Measurements from ENCODE around the gene A2M. TPM values are rescaled to one million over a fixed set of nuclear protein-coding genes. Genes with fewer than 3 reads are reported as not detected.

The A2M gene
- total and polyA plus RNA-seq, 7 experiments from 2014 or later: 0.08 to 4.9 (median 1.5) TPM; not detected in 3

DNA sequence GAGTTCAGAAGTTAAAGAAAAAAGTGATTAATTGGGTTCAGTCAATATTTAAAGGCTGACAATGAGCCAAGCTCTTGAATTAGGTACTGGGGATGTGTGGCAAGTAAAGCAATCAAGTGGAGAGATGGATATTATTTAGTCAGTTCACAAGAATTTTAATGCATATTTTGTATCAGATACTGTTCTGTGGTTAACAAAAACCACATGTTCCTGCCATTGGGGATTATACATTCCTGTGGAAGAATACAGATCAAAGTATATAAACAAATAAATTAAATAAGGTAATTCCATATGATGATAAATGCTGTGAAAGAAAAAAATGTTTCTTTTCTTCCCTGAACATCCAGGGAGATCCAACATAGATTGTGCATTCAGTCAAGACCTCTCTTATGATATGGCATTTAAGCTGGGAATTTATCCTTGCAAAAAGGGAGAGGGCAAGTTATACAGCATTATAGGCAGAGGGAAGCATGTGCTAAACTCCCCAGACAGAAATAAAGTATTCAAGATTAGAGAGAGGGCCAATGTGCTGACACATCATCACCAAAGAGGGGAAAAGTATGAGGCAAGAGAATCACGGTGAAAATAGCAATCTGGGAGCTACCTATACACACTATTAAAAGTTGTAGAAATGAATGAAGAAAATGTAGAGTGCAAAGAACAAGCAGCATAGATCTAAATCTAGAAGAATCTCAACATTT, 17.6 kb upstream of the A2M start:
- no peak for ATAC-seq
- H3K27ac Mint-ChIP-seq: peak overlapping the region in 1 of 9 donors; percentile 14
- POLR2A ChIA-PET: no interaction called here

DNA sequence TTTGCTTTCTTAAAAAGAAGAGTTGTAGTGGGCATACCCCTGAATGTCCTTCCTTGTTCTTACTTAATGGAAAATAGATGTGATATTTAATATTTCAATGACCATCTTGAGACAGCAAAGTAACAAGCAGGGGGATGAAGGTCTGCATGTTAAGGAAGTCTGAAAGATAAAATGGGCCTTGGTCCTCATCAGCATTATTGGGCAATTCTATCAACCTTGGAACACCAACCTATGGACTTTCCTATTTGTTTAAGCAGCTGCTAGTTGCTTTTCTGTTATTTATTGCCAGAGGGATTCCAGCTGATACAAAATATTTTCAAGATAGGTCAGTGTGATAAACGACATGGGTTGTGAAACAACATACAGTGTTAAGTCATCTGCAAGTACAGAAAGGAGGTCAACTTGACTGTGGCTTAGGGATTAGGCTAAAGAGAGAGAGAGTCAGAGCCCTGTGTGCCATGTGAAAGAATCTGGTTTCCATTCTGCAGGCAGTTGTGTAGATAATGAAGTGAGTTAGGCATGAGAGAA, 16.4 kb upstream of the A2M start:
- CTCF ChIA-PET: no interaction called here
- intact Hi-C loops (cut with micrococcal nuclease): no loop called here

More for the DNA sequence above, 17.6 kb upstream of the A2M start:
- Histone ChIP-seq H3K9me3 (ENCODE audit: control insufficient read depth in 2 of 3, low read length in 3 of 3) (no peaks in the 10 kb centered on the region), H3K27ac (ENCODE audit: low read depth, low read length) (no peak overlapping the region), H3K27me3 (ENCODE audit: control insufficient read depth in 2 of 2, insufficient read depth in 2 of 2, low read length in 2 of 2) (no peaks in the 10 kb centered on the region), H3K4me1 (ENCODE audit: control insufficient read depth in 2 of 2, insufficient read depth in 2 of 2, low read length in 2 of 2) (no peaks in the 10 kb centered on the region), H3K4me3 (ENCODE audit: low read length) (no peak overlapping the region), H3K36me3 (ENCODE audit: control insufficient read depth in 2 of 3, insufficient read depth in 3 of 3, low read length in 3 of 3) (no peaks in the 10 kb centered on the region)
- DNase-seq: no peak
- no peaks in the 10 kb centered on the region for H3K27me3 Mint-ChIP-seq
- intact Hi-C loops (cut with micrococcal nuclease): no loop called here
- H3K36me3 Mint-ChIP-seq: peaks cover 0 to 20% (median 14%) of the 10 kb centered on the region in 5 donors
- no peaks in the 10 kb centered on the region for H3K4me1 Mint-ChIP-seq
- no peak overlapping the region for H3K4me3 Mint-ChIP-seq
- peaks cover 0 to 17% (median 2%) of the 10 kb centered on the region in 11 donors for H3K9me3 Mint-ChIP-seq
- CTCF ChIA-PET: no interaction called here

DNA sequence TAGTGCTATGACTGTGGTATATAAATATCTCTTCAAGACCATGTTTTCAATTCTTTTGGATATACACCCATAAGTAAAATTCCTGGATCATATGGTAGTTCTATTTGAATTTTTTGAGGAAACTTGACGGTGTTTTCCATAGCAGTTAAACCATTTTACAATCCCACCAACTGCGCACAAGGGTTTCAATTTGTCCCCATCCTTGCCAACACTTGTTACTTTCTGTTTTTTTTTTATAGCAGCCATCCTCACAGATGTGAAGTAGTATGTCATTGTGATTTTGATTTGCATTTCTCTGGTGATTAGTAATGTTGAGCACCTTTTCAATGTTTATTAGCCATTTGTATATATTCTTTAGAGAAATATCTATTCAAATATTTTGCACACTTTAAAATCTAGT, 14.5 kb upstream of the A2M start:
- no peaks in the 10 kb centered on the region for H3K4me1 Mint-ChIP-seq
- Histone ChIP-seq H3K4me1 (ENCODE audit: control insufficient read depth in 2 of 2, insufficient read depth in 2 of 2, low read length in 2 of 2) (no peaks in the 10 kb centered on the region), H3K9me3 (ENCODE audit: control insufficient read depth in 2 of 3, low read length in 3 of 3) (no peaks in the 10 kb centered on the region), H3K36me3 (ENCODE audit: control insufficient read depth in 2 of 3, insufficient read depth in 3 of 3, low read length in 3 of 3) (no peaks in the 10 kb centered on the region), H3K27ac (ENCODE audit: low read depth, low read length) (no peak overlapping the region), H3K27me3 (ENCODE audit: control insufficient read depth in 2 of 2, insufficient read depth in 2 of 2, low read length in 2 of 2) (no peaks in the 10 kb centered on the region), H3K4me3 (ENCODE audit: low read length) (no peak overlapping the region)
- no peaks in the 10 kb centered on the region for H3K27me3 Mint-ChIP-seq
- H3K4me3 Mint-ChIP-seq: no peak overlapping the region
- no peak for ATAC-seq
- H3K9me3 Mint-ChIP-seq: peaks cover 0 to 17% (median 2%) of the 10 kb centered on the region in 11 donors
- DNase-seq: no peak
- ChIA-PET POLR2A (no interaction called here), CTCF (no interaction called here)
- H3K27ac Mint-ChIP-seq: no peak overlapping the region
- peaks cover 0 to 26% (median 20%) of the 10 kb centered on the region in 5 donors for H3K36me3 Mint-ChIP-seq
- intact Hi-C loops (cut with micrococcal nuclease): no loop called here

More for the DNA sequence above, 16.4 kb upstream of the A2M start:
- POLR2A ChIA-PET: no interaction called here
- Mint-ChIP-seq H3K36me3 (peaks cover 0 to 28% (median 19%) of the 10 kb centered on the region in 5 donors), H3K9me3 (peaks cover 0 to 17% (median 2%) of the 10 kb centered on the region in 11 donors), H3K4me3 (no peak overlapping the region), H3K27ac (no peak overlapping the region), H3K27me3 (no peaks in the 10 kb centered on the region), H3K4me1 (no peaks in the 10 kb centered on the region)
- Histone ChIP-seq H3K4me1 (ENCODE audit: control insufficient read depth in 2 of 2, insufficient read depth in 2 of 2, low read length in 2 of 2) (no peaks in the 10 kb centered on the region), H3K27ac (ENCODE audit: low read depth, low read length) (no peak overlapping the region), H3K4me3 (ENCODE audit: low read length) (no peak overlapping the region), H3K27me3 (ENCODE audit: control insufficient read depth in 2 of 2, insufficient read depth in 2 of 2, low read length in 2 of 2) (no peaks in the 10 kb centered on the region), H3K36me3 (ENCODE audit: control insufficient read depth in 2 of 3, insufficient read depth in 3 of 3, low read length in 3 of 3) (no peaks in the 10 kb centered on the region), H3K9me3 (ENCODE audit: control insufficient read depth in 2 of 3, low read length in 3 of 3) (no peaks in the 10 kb centered on the region)
- ATAC-seq (no peak), DNase-seq (no peak)

GRCh38 chr12:9127936-9128663, 12.4 kb upstream of the A2M start:
- ChIA-PET POLR2A (no interaction called here), CTCF (interaction anchor here (0.6 kb wide), 1 partner anchor 1596 kb away, joined by 3 read pairs; no protein-coding TSS in a partner anchor)
- no peaks in the 10 kb centered on the region for H3K36me3 ChIP-seq (ENCODE audit: control insufficient read depth in 2 of 3, insufficient read depth in 3 of 3, low read length in 3 of 3)
- Mint-ChIP-seq H3K27me3 (no peaks in the 10 kb centered on the region), H3K9me3 (peaks cover 0 to 17% (median 2%) of the 10 kb centered on the region in 11 donors), H3K4me1 (no peaks in the 10 kb centered on the region), H3K36me3 (peaks cover 0 to 25% (median 20%) of the 10 kb centered on the region in 5 donors), H3K4me3 (no peak overlapping the region), H3K27ac (no peak overlapping the region)
- H3K27ac ChIP-seq (ENCODE audit: low read depth, low read length): no peak overlapping the region
- no peak overlapping the region for H3K4me3 ChIP-seq (ENCODE audit: low read length)
- ATAC-seq: no peak
- H3K4me1 ChIP-seq (ENCODE audit: control insufficient read depth in 2 of 2, insufficient read depth in 2 of 2, low read length in 2 of 2): no peaks in the 10 kb centered on the region
- intact Hi-C loops (cut with micrococcal nuclease): no loop called here
- no peak for DNase-seq
- H3K9me3 ChIP-seq (ENCODE audit: control insufficient read depth in 2 of 3, low read length in 3 of 3): no peaks in the 10 kb centered on the region
- no peaks in the 10 kb centered on the region for H3K27me3 ChIP-seq (ENCODE audit: control insufficient read depth in 2 of 2, insufficient read depth in 2 of 2, low read length in 2 of 2)

DNA sequence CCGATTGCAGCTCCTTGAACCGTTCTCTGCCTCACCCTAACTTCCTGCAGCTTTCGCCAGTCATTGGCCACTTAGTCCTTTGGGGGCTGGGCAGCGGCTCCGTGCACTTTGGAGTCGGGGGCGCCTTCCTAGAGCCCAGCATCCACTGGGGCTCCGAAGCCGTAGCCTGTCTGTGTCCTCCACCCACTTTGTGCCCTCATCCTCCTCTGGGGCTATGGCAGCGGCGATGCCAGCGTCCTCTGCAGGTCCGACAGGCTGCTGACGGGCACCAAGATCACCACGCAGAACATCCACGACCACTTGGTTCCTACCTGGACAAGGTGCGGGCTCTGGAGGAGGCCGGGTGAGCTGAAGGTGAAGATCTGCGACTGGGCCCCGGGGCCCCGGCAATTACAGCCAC, 11.8 kb upstream of the A2M start:
- H3K9me3 ChIP-seq (ENCODE audit: control insufficient read depth in 2 of 3, low read length in 3 of 3): no peaks in the 10 kb centered on the region
- Mint-ChIP-seq H3K27ac (no peak overlapping the region), H3K4me1 (no peaks in the 10 kb centered on the region), H3K36me3 (peaks cover 0 to 25% (median 20%) of the 10 kb centered on the region in 5 donors), H3K27me3 (no peaks in the 10 kb centered on the region), H3K4me3 (no peak overlapping the region), H3K9me3 (peaks cover 0 to 17% (median 2%) of the 10 kb centered on the region in 11 donors)
- no peak overlapping the region for H3K27ac ChIP-seq (ENCODE audit: low read depth, low read length)
- ATAC-seq: no peak
- no peaks in the 10 kb centered on the region for H3K27me3 ChIP-seq (ENCODE audit: control insufficient read depth in 2 of 2, insufficient read depth in 2 of 2, low read length in 2 of 2)
- ChIA-PET POLR2A (no interaction called here), CTCF (interaction anchor here (0.6 kb wide), 1 partner anchor 1596 kb away, joined by 3 read pairs; no protein-coding TSS in a partner anchor)
- DNase-seq: no peak
- no peaks in the 10 kb centered on the region for H3K4me1 ChIP-seq (ENCODE audit: control insufficient read depth in 2 of 2, insufficient read depth in 2 of 2, low read length in 2 of 2)
- no peak overlapping the region for H3K4me3 ChIP-seq (ENCODE audit: low read length)
- intact Hi-C loops (cut with micrococcal nuclease): no loop called here
- no peaks in the 10 kb centered on the region for H3K36me3 ChIP-seq (ENCODE audit: control insufficient read depth in 2 of 3, insufficient read depth in 3 of 3, low read length in 3 of 3)

DNA sequence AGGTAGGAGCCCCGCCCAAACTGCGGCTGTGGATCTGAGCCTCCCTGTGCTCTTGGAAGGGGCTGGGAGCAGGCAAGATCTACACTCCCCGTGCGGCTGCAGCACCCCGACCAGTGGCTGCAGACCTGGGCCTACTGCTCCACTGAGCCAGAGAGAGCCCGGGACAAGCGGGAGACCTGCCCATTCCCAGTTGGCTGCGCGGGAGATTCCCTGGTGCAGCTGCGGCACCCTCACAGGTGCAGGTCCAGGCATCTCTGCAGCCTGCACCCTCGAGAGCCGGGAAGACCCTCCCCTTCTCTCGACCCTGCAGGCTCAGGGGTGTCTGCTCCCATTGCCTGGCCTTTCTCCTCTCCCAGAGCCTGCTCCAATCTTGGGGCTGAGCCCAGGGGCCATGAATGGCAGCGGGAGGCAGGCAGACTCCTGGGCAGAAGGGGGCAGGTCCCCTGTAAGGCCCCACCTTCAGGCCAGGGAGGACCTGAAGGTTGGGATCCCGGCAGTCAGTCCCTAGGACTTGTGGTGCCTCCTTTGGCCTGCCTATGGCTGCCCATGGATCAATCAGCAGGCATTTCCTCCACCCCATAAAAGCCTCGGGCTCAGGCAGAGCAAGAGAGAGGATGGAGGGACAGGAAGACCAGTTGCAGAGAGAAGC, 8.8 kb upstream of the A2M start:
- DNase-seq: no peak
- ATAC-seq: no peak
- CTCF ChIA-PET: no interaction called here
- intact Hi-C loops (cut with micrococcal nuclease): no loop called here
- Histone ChIP-seq H3K4me1 (ENCODE audit: control insufficient read depth in 2 of 2, insufficient read depth in 2 of 2, low read length in 2 of 2) (no peaks in the 10 kb centered on the region), H3K36me3 (ENCODE audit: control insufficient read depth in 2 of 3, insufficient read depth in 3 of 3, low read length in 3 of 3) (no peaks in the 10 kb centered on the region), H3K27me3 (ENCODE audit: control insufficient read depth in 2 of 2, insufficient read depth in 2 of 2, low read length in 2 of 2) (no peaks in the 10 kb centered on the region), H3K9me3 (ENCODE audit: control insufficient read depth in 2 of 3, low read length in 3 of 3) (no peaks in the 10 kb centered on the region), H3K27ac (ENCODE audit: low read depth, low read length) (no peak overlapping the region), H3K4me3 (ENCODE audit: low read length) (no peak overlapping the region)
- Mint-ChIP-seq H3K27ac (no peak overlapping the region), H3K27me3 (no peaks in the 10 kb centered on the region), H3K9me3 (peaks cover 0 to 4% (median 0%) of the 10 kb centered on the region in 11 donors), H3K36me3 (peaks cover 0 to 17% (median 5%) of the 10 kb centered on the region in 5 donors), H3K4me1 (no peaks in the 10 kb centered on the region), H3K4me3 (no peak overlapping the region)
- POLR2A ChIA-PET: no interaction called here
